NK-92 treated with Interleukin-12 subunit alpha and Interleukin-12 subunit beta, amount 100 ng/mL, for 24 hours (cell line): ENCODE data around the gene NPEPPS.
"Not testable (repeated sequence)": the region's sequence is repeated elsewhere in the genome, so short reads cannot be mapped to it uniquely, and the experiment has no call there.

Experiments
- DNase-seq: peaks from one replicate; lab custom pipeline; 2025; lab: John Stamatoyannopoulos, UW

The NPEPPS gene

DNA sequence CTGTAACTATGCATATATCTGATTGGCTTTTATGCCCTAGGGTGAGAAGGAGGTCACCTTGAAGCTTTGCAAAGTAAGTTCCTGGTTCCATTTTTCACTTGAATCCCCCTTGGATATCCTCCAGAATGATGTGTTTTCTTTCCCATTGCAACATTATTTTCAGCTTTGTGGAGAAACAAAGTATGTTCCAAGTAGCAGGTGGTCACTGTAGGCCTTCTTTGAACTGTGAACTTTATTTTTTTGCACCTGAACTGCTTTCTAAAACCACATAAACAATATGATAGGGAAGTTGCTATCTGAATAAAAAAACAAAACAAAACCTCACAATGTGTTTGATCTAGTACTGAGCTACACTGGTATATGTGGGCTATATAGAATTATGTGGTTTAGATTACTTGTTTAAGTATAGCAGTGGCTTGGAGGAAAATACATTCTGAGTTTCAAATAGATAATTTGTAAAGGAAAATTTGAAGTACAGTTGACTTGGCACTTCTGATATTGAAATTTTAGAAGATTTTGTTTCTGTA, 29.7 kb downstream of the NPEPPS start:
- not testable (repeated sequence) for DNase-seq

DNA sequence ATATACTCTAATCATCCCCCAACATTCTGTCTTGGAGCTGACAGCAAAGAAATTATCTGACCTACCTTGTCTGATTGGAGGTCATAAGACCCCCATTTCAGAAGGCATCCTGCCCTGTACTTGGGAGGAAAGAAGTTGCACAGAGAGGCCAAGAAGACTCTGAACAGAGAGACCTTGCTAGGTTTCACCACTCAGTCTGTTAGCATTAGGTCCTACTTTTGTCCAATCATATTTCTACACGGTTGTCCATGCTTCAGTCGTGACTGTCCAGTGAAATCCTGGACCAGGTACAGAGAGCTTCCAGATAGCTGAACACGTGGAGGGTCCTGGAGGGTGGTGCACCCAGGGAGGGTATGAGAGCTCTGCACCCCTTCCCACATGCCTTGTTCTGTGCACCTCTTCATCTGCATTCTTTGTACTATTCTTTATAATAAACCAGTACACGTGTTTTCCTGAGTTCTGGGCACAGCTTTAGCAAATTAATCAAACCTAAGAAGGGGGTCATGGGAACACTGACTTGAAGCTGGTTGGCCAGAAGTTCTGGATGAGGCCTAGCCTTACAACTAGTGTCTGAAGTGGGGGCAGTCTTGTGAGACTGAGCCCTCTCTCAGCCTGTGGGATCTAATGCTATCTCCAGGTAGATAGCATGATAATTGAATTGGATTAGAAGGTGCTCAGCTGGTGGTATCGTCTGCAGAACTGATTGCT, 30.9 kb downstream of the NPEPPS start:
- DNase-seq, result not testable (repeated sequence)

DNA sequence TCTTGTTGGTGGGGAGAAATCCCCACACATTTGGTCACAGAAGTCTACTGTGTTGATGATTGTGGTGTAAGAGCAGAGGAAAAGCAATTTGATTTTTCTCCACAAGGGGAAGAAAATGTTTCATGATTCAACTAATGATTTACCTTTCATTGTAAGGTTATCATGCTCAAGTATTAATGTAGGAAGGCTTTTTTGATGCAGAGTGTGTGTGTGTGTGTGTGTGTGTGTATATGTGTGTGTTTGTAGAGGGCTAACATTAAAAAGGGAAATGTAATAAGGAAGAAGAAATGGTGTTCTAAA, 31.4 kb downstream of the NPEPPS start:
- DNase-seq, result not testable (repeated sequence)

GRCh38 chr17:47567261-47567660, 36.4 kb downstream of the NPEPPS start:
- not testable (repeated sequence) for DNase-seq

DNA sequence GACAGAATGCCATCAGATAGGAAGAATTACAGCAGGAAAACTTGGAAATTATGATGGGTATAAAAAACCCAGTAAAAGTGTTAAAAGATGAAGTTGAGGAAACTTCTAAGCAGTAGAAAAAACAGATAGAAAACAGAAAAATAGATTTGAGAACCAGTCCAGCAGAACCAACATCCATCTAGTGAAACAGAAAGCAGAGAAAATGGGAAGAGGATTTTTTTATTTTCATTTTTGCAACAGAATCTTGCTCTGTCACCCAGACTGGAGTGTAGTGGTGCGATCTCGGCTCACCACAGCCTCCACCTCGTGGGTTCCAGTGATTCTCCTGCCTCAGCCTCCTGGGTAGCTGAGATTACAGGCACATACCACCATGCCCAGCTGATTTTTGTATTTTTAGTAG, 41.7 kb downstream of the NPEPPS start:
- not testable (repeated sequence) for DNase-seq

DNA sequence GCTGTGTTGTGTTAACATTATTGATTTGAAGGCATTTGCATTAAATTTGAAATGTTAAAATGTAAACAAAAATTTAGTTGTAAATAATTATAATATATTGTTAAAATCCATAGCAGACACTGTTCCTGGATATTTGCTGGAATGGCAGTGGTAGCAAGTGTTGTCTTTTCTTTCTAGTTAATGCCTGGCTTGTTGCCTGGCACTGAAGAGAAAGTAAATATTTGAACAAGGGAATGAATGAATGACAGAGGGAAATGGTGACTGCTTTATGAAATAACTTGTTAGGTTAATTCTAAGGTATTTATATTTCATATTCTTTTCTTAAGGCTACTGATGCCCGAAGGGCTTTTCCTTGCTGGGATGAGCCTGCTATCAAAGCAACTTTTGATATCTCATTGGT, 51.5 kb downstream of the NPEPPS start:
- DNase-seq, result not testable (repeated sequence)

- DNase-seq, result not testable (repeated sequence)
Observed at GRCh38 chr17:47586378-47587055, 55.6 kb downstream of the NPEPPS start.

- DNase-seq, result not testable (repeated sequence)
Observed at GRCh38 chr17:47593522-47593921, 62.6 kb downstream of the NPEPPS start.

DNA sequence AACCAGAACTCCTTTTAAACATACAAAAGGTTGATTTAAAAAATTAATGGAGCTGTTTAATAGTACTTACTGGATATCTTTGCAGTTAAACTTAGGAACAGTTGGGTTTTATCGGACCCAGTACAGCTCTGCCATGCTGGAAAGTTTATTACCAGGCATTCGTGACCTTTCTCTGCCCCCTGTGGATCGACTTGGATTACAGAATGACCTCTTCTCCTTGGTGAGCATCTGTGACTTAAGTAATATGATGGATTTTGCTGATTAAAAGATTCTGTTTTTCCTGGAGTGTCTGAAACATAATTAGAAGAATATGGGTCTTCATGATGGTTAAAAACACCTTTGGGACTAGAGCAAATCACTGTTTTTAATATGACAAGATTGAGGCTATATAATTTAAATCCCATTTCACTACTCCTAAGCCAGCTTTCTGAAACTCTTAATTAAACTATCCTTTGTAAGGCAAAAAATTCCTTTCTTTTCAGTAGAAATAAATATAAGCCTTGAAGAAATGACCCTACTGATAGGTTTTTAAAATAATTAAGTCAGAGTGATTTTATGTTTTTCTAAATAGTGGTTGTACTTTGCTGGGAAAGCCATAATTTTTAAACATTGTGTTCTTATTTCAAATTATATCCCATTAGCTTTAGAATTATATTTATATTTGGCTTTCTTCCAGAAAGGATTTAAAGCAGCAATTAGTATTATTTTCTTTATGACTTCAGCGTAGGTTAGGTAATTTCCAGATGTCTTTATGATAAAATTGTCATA, 73.1 kb downstream of the NPEPPS start:
- no peak for DNase-seq

GRCh38 chr17:47604598-47604927, 73.7 kb downstream of the NPEPPS start:
- no peak for DNase-seq

- DNase-seq, result no peak
Observed at GRCh38 chr17:47605011-47605410, 74.1 kb downstream of the NPEPPS start.

- no peak for DNase-seq
Observed at GRCh38 chr17:47607481-47607880, 76.6 kb downstream of the NPEPPS start.

- DNase-seq, result no peak
Observed at GRCh38 chr17:47611372-47612350, 80.8 kb downstream of the NPEPPS start.

DNA sequence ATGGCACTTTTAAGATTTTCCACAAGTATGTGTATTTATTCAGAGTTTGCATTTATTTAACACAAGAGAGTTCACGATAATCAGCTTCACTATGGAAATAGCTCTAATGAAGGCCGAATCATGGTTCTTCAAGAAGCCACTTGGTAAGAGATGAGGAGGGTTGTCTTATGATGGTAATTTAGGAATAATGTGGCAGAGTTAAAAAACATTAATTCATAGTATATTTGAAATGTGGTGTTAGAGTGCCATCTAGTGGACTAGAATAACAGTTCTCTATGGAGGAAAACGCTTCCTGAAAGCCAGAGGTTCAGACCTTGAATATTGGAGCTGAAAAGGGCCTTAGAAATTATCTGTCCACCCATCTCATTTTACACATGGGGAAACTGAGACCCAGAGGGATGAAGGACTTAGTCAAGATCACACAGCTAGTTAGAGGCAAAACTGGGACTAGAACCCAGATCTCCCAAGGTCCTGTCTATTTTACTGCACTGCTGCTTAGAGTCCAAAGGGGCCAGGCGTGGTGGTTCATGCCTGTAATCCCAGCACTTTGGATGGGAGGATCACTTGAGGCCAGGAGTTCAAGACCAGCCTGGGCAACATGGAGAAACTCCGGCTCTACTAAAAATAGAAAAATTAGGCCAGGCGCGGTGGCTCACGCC, 85.0 kb downstream of the NPEPPS start:
- no peak for DNase-seq

DNA sequence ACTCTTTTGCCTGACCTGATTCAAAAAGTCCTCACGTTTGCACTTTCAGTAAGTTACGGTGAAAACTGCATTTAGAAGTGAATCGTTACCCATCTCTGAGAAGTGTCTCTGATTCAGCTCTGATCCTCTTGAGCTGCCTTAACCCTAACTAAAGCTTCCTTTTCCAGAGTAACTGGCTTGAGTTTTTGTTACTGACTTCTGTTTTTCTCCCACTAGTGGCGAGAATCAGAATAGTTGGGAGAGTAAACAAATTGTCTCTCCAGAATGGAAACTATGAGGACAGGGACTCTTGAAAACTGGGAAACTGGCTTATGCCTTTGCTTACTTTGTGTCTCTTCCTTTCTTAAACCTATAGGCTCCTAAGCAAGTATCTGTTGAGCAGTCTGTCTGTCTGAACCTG, 87.5 kb downstream of the NPEPPS start:
- no peak for DNase-seq

DNA sequence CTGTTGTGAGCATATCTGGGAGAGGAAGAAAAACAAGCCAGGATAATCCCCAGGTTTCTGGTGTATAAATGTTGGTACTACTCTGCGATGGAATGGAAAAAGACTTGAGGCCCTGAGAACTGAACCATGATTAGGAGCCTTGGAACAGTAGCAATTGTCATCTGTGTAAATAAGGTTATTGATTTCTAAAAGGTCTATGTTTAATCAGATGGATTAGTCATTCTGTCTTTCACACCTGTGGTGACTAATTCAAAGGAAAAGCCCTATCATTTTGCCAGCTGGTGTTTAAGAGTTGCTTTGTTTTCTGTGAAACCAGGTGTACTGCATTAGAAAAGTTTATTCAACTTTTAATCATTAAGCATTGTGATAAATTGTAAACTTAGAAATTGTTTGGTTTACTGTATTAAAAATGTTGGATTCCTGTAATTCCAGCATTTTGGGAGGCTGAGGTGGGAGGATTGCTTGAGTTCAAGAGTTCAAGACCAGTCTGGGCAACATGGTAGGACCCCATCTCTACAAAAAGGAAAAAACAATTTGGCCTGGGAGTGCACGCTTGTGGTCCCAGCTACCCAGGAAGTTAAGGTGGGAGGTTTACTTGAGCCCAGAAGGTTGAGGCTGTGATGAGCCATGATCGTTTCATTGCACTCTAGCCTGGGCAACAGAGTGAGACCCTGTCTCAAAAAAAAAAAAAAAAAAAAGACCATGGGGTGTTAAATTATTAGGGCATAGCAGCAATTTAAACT, 89.8 kb downstream of the NPEPPS start:
- no peak for DNase-seq

GRCh38 chr17:47621293-47622179, 90.6 kb downstream of the NPEPPS start:
- no peak for DNase-seq

DNA sequence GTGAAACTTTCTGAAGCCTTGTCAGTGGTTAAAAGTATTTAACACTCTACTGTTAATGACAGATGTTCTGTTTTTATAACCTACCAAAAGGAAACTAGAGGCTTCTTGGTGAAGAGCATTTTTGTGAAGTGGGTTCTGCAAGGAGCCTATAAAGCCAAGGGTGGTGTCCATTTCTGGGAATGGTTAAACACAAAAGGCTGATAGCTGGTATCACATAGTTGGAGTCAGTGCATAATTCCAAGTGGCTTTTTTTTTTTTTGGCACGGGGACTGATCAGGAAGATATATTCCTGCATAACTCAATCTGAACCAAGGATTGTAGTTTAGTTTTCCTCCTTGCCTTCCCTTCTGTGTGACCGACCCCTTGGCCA, 91.3 kb downstream of the NPEPPS start:
- DNase-seq, result no peak

- no peak for DNase-seq
Observed at GRCh38 chr17:47624727-47625068, 93.8 kb downstream of the NPEPPS start.
